HG03196 (cell line): ENCODE measurements around the gene IGFL4.
A peak's percentile ranks its signal among the peaks of the same experiment; 100 is the strongest.

Experiments used
- ATAC-seq: cut with Tn5 transposase; IDR thresholded peaks from one replicate; pipeline ENCODE4 v1.9.1; 2021; ENCODE audit not compliant: unreplicated experiment

The IGFL4 gene

GRCh38 chr19:45995715-45996385 lies 45.0 kb downstream of the IGFL4 start:
- ATAC-seq = no peak

GRCh38 chr19:45994998-45995714 lies 45.6 kb downstream of the IGFL4 start, which contains the start of gene CCDC61:
CCDC61 (plus strand) TSS chr19:45995467; CDS start chr19:46003019, 7,552 bp downstream.
- peak; percentile 93 for ATAC-seq

- ATAC-seq = peak; percentile 5
Measured at GRCh38 chr19:45994456-45994997, 46.3 kb downstream of the IGFL4 start.

GRCh38 chr19:45990113-45990728 lies 50.6 kb downstream of the IGFL4 start:
- ATAC-seq = no peak
